ENCODE measurements around the gene L3MBTL4.

DNA sequence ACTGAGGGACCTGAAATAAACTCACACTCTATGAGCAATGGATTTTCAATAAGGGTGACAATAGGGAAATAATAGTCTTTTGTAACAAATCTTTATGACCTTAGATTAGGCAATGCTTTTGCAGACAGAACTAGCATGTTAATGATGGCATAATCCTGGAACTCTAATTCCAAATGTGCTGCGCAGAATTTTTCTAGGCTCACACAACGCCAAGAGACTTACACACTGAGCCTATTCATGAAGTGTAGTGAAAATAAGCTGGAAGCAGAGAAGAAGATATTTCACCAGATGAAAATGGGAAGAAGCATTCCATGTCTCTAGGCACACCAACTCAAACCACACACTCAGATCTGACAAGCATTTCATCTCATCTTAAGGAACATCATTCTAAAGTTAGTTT is 178.5 kb downstream of the L3MBTL4 start:
- no peak for TF ChIP-seq CTCF (conservative IDR thresholded peaks at IDR 0.05)
- TF ChIP-seq EZH2 (IDR thresholded peaks at IDR 0.05; ENCODE audit: low read depth): no peak
